HEK293 (cell line): Measurements from ENCODE around the gene CD8A.

Source experiments
- ATF2 ChIP-seq: fragments of 450-650 bp; formaldehyde crosslinking; IDR thresholded peaks from 2 replicates; pipeline ENCODE4 v1.5.1; 2016; ENCODE audit warnings: missing biosample characterization, missing genetic modification characterization, low read depth
- HOXA7 ChIP-seq: sonication (generic); formaldehyde crosslinking; IDR thresholded peaks from 2 replicates; pipeline ENCODE4 v1.8.1; 2022; ENCODE audit warnings: missing genetic modification reagents, borderline replicate concordance
- HOXC10 ChIP-seq: sonication (generic); formaldehyde crosslinking; IDR thresholded peaks from 2 replicates; pipeline ENCODE4 v1.8.1; 2023; ENCODE audit warnings: mild to moderate bottlenecking, missing genetic modification reagents
- KLF7 ChIP-seq: fragments of 450-650 bp; formaldehyde crosslinking; IDR thresholded peaks from 2 replicates; pipeline ENCODE4 v1.5.1; 2016; ENCODE audit warnings: missing biosample characterization, missing genetic modification characterization, borderline replicate concordance
- SP3 ChIP-seq: fragments of 450-650 bp; formaldehyde crosslinking; IDR thresholded peaks from 2 replicates; pipeline ENCODE4 v1.5.1; 2016; ENCODE audit warnings: missing biosample characterization, missing genetic modification characterization
- TSHZ1 ChIP-seq: fragments of 450-650 bp; formaldehyde crosslinking; IDR thresholded peaks from 2 replicates; pipeline ENCODE4 v1.5.1; 2016; ENCODE audit warnings: missing biosample characterization, missing genetic modification characterization, borderline replicate concordance
- ZBTB10 ChIP-seq: fragments of 450-650 bp; formaldehyde crosslinking; IDR thresholded peaks from 2 replicates; pipeline ENCODE4 v1.5.1; 2016; ENCODE audit warnings: missing biosample characterization, missing genetic modification characterization
- ZBTB11 ChIP-seq: fragments of 450-650 bp; formaldehyde crosslinking; conservative IDR thresholded peaks from 2 replicates; pipeline ENCODE4 v1.5.1; 2016; ENCODE audit warnings: low read depth, missing biosample characterization, missing genetic modification characterization
- ZBTB48 ChIP-seq: fragments of 450-650 bp; formaldehyde crosslinking; IDR thresholded peaks from 2 replicates; pipeline ENCODE4 v1.5.1; 2016; ENCODE audit warnings: missing biosample characterization, missing genetic modification characterization
- ZBTB8A ChIP-seq: fragments of 450-650 bp; formaldehyde crosslinking; IDR thresholded peaks from 2 replicates; pipeline ENCODE4 v1.5.1; 2016; ENCODE audit warnings: missing biosample characterization, missing genetic modification characterization
- ZNF132 ChIP-seq: fragments of 450-650 bp; formaldehyde crosslinking; IDR thresholded peaks from 2 replicates; pipeline ENCODE4 v1.5.1; 2017; ENCODE audit warnings: missing biosample characterization, missing genetic modification characterization, borderline replicate concordance
- ZNF239 ChIP-seq: fragments of 450-650 bp; formaldehyde crosslinking; IDR thresholded peaks from 2 replicates; pipeline ENCODE4 v1.5.1; 2016; ENCODE audit warnings: missing biosample characterization, missing genetic modification characterization
- ZNF335 ChIP-seq: fragments of 450-650 bp; formaldehyde crosslinking; conservative IDR thresholded peaks from 2 replicates; pipeline ENCODE4 v1.5.1; 2016; ENCODE audit warnings: missing biosample characterization, missing genetic modification characterization
- ZNF362 ChIP-seq: fragments of 450-650 bp; formaldehyde crosslinking; IDR thresholded peaks from 2 replicates; pipeline ENCODE4 v1.5.1; 2016; ENCODE audit warnings: missing biosample characterization, missing genetic modification characterization
- ZNF398 ChIP-seq: fragments of 450-650 bp; formaldehyde crosslinking; IDR thresholded peaks from 2 replicates; pipeline ENCODE4 v1.5.1; 2017; ENCODE audit warnings: missing biosample characterization, missing genetic modification characterization
- ZNF416 ChIP-seq: fragments of 450-650 bp; formaldehyde crosslinking; IDR thresholded peaks from 2 replicates; pipeline ENCODE4 v1.5.1; 2016; ENCODE audit warnings: missing biosample characterization, missing genetic modification characterization
- ZNF488 ChIP-seq: fragments of 450-650 bp; formaldehyde crosslinking; IDR thresholded peaks from 2 replicates; pipeline ENCODE4 v1.5.1; 2016; ENCODE audit warnings: missing biosample characterization, missing genetic modification characterization
- ZNF510 ChIP-seq: fragments of 450-650 bp; formaldehyde crosslinking; IDR thresholded peaks from 2 replicates; pipeline ENCODE4 v1.5.1; 2018; ENCODE audit warnings: mild to moderate bottlenecking, missing genetic modification characterization, missing biosample characterization; ENCODE audit not compliant: insufficient replicate concordance
- ZNF785 ChIP-seq: fragments of 450-650 bp; formaldehyde crosslinking; IDR thresholded peaks from 2 replicates; pipeline ENCODE4 v1.5.1; 2016; ENCODE audit warnings: missing biosample characterization, missing genetic modification characterization
- ZNF791 ChIP-seq: fragments of 450-650 bp; formaldehyde crosslinking; IDR thresholded peaks from 2 replicates; pipeline ENCODE4 v1.5.1; 2016; ENCODE audit warnings: missing biosample characterization, missing genetic modification characterization

Gene CD8A

GRCh38 chr2:86787736-86788135, 3.0 kb downstream of the CD8A start (continued):
- no peak for TF ChIP-seq ZNF510 (tag by site-specific recombination)
- no peak for TF ChIP-seq ZNF488 (tag by site-specific recombination)
- TF ChIP-seq ZNF335 (tag by site-specific recombination) = peak; percentile 70
- TF ChIP-seq ZBTB8A (tag by site-specific recombination) = no peak
- TF ChIP-seq ZBTB11 = peak; percentile 26; the same call in 1 of the 2 replicates
- TF ChIP-seq ZBTB48 (tag by site-specific recombination) = peak; percentile 53; the same call in 1 of the 2 replicates
- TF ChIP-seq HOXA7 (CRISPR knock-in tag) = no peak
- TF ChIP-seq ZNF362 (tag by site-specific recombination) = no peak
- TF ChIP-seq ZNF398 (tag by site-specific recombination) = peak; percentile 90
- no peak for TF ChIP-seq ZNF132 (tag by site-specific recombination)
- TF ChIP-seq HOXC10 (CRISPR knock-in tag) = no peak
- no peak for TF ChIP-seq ZNF791 (tag by site-specific recombination)
- TF ChIP-seq SP3 = no peak
- no peak for TF ChIP-seq ZBTB10
- no peak for TF ChIP-seq ZNF785 (tag by site-specific recombination)
- TF ChIP-seq ATF2 (tag by site-specific recombination) = no peak
- TF ChIP-seq KLF7 = no peak
- TF ChIP-seq ZNF239 (tag by site-specific recombination) = no peak
- TF ChIP-seq TSHZ1 (tag by site-specific recombination) = no peak
- TF ChIP-seq ZNF416 (tag by site-specific recombination) = no peak
